ENCODE data around the gene C17orf107.

The C17orf107 gene

DNA sequence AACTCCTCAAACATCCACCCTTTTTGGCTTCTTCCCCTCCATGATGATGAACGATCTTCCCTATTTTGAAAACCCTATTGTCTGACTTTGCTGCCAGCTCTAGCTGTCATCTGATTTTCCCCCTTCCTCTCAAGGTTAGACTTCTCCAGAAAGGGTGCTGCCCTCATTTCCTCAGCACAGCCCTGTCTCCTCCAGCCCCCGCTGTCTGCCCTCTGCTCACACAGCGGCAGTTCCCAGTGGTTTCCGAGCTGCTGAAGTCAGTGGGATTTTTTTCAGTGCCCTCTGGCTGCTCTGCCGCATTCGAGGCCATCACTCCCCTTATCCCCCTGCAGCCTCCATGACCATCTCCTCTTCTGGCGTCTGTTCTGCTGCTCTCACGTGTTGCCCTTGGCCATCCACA is 26.6 kb upstream of the C17orf107 start:
- Histone ChIP-seq H3K9ac (ENCODE audit: low read length) (no peak overlapping the region), H3K4me1 (ENCODE audit: insufficient read depth, low read length, severe bottlenecking) (no peaks in the 10 kb centered on the region), H3K27me3 (ENCODE audit: insufficient read depth, low read length) (no peaks in the 10 kb centered on the region), H3K27ac (ENCODE audit: low read depth, low read length, poor library complexity, severe bottlenecking) (no peak overlapping the region), H3K36me3 (ENCODE audit: insufficient read depth, low read length) (no peaks in the 10 kb centered on the region; the same call in 1 of the 2 replicates), H3F3A (ENCODE audit: insufficient read depth, low read length) (no peaks in the 10 kb centered on the region), H3K4me2 (ENCODE audit: low read length) (no peak overlapping the region), H3K4me3 (ENCODE audit: low read depth, low read length, poor library complexity, severe bottlenecking) (no peak overlapping the region), H3K79me2 (ENCODE audit: insufficient read depth, low read length) (no peaks in the 10 kb centered on the region), H2AFZ (ENCODE audit: low read length) (no peak overlapping the region), H4K20me1 (ENCODE audit: insufficient read depth, low read length) (no peaks in the 10 kb centered on the region), H3K9me3 (ENCODE audit: low read length) (no peaks in the 10 kb centered on the region), H3K9me2 (ENCODE audit: low read depth, low read length) (no peaks in the 10 kb centered on the region)
- TF ChIP-seq EZH2 (IDR thresholded peaks at IDR 0.05; ENCODE audit: borderline replicate concordance, low read length) = no peak
- TF ChIP-seq, protein P1, sequence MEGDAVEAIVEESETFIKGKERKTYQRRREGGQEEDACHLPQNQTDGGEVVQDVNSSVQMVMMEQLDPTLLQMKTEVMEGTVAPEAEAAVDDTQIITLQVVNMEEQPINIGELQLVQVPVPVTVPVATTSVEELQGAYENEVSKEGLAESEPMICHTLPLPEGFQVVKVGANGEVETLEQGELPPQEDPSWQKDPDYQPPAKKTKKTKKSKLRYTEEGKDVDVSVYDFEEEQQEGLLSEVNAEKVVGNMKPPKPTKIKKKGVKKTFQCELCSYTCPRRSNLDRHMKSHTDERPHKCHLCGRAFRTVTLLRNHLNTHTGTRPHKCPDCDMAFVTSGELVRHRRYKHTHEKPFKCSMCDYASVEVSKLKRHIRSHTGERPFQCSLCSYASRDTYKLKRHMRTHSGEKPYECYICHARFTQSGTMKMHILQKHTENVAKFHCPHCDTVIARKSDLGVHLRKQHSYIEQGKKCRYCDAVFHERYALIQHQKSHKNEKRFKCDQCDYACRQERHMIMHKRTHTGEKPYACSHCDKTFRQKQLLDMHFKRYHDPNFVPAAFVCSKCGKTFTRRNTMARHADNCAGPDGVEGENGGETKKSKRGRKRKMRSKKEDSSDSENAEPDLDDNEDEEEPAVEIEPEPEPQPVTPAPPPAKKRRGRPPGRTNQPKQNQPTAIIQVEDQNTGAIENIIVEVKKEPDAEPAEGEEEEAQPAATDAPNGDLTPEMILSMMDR (IDR thresholded peaks at IDR 0.05; ENCODE audit: low read length) = no peak

DNA sequence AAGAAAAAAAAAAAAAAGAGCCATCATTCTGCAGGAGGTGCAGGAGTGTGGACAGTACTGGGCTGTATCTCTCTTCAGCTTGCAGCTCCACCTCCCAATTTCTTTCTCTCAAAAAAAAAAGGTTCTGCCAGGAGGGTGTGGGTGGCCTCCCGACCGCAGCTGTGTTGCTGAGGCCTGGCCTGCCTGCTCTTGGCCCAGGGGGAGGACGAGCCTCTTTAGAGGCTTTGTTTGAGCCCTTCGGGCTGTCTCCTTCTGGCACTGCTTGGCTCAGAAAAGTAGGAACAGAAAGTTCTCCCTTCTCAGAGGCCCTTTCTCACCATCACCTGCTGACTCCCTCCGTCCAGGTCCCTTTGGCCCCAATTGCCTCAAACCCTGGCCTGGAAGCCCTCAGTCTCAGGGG is 22.2 kb upstream of the C17orf107 start:
- TF ChIP-seq, protein P1 (IDR thresholded peaks at IDR 0.05; ENCODE audit: low read length) = no peak
- TF ChIP-seq EZH2 (IDR thresholded peaks at IDR 0.05; ENCODE audit: borderline replicate concordance, low read length) = no peak
- Histone ChIP-seq H3K79me2 (ENCODE audit: insufficient read depth, low read length) (no peaks in the 10 kb centered on the region), H3K4me3 (ENCODE audit: low read depth, low read length, poor library complexity, severe bottlenecking) (no peak overlapping the region), H3F3A (ENCODE audit: insufficient read depth, low read length) (no peaks in the 10 kb centered on the region), H3K9me3 (ENCODE audit: low read length) (no peaks in the 10 kb centered on the region), H3K27me3 (ENCODE audit: insufficient read depth, low read length) (no peaks in the 10 kb centered on the region), H3K9ac (ENCODE audit: low read length) (no peak overlapping the region), H3K36me3 (ENCODE audit: insufficient read depth, low read length) (peaks cover 4% of the 10 kb centered on the region; the same call in 1 of the 2 replicates), H3K4me2 (ENCODE audit: low read length) (no peak overlapping the region), H3K27ac (ENCODE audit: low read depth, low read length, poor library complexity, severe bottlenecking) (no peak overlapping the region), H3K9me2 (ENCODE audit: low read depth, low read length) (no peaks in the 10 kb centered on the region), H2AFZ (ENCODE audit: low read length) (no peak overlapping the region), H4K20me1 (ENCODE audit: insufficient read depth, low read length) (no peaks in the 10 kb centered on the region), H3K4me1 (ENCODE audit: insufficient read depth, low read length, severe bottlenecking) (no peaks in the 10 kb centered on the region)

DNA sequence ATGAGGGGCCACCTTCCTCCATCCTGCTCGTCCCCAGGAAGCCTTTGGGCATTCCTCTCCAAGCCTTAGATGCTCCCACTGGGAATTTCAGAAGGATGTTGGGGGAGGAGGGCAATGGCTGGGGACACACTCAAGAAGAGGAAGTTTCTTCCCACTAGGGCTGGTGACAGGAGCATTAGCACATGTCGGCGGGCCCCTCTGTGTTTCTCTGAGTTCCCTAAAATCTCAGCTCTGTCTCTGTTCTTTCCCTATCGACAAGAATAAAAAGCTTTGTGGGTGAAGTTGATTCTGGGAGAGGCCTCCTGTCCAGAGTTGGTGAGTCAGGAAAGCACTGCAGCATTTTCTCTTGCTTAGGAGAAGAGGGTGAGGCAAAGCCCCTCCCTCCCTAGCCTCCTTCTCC is 19.7 kb upstream of the C17orf107 start:
- H4K20me1 ChIP-seq (ENCODE audit: insufficient read depth, low read length) = no peaks in the 10 kb centered on the region

More for the DNA sequence above, 19.7 kb upstream of the C17orf107 start:
- H3K9me2 ChIP-seq (ENCODE audit: low read depth, low read length) = no peaks in the 10 kb centered on the region
- 0 out of 2 replicates have a peak, but pooled peaks cover 2% of the 10 kb centered on the region for H3F3A ChIP-seq (ENCODE audit: insufficient read depth, low read length)
- no peak overlapping the region for H3K27ac ChIP-seq (ENCODE audit: low read depth, low read length, poor library complexity, severe bottlenecking)
- no peak overlapping the region for H3K4me2 ChIP-seq (ENCODE audit: low read length)
- H3K36me3 ChIP-seq (ENCODE audit: insufficient read depth, low read length) = peaks cover 12% of the 10 kb centered on the region; the same call in 1 of the 2 replicates
- H3K9ac ChIP-seq (ENCODE audit: low read length) = no peak overlapping the region
- no peak overlapping the region for H3K4me3 ChIP-seq (ENCODE audit: low read depth, low read length, poor library complexity, severe bottlenecking)
- H3K4me1 ChIP-seq (ENCODE audit: insufficient read depth, low read length, severe bottlenecking) = no peaks in the 10 kb centered on the region
- H3K79me2 ChIP-seq (ENCODE audit: insufficient read depth, low read length) = no peaks in the 10 kb centered on the region
- H3K9me3 ChIP-seq (ENCODE audit: low read length) = no peaks in the 10 kb centered on the region
- TF ChIP-seq EZH2 (IDR thresholded peaks at IDR 0.05; ENCODE audit: borderline replicate concordance, low read length) = no peak
- TF ChIP-seq, protein P1 (IDR thresholded peaks at IDR 0.05; ENCODE audit: low read length) = no peak
- H2AFZ ChIP-seq (ENCODE audit: low read length) = no peak overlapping the region
- H3K27me3 ChIP-seq (ENCODE audit: insufficient read depth, low read length) = no peaks in the 10 kb centered on the region
